ENCODE measurements around the gene MOSPD3. TPM values are rescaled to one million over a fixed set of nuclear protein-coding genes. Genes with fewer than 3 reads are reported as not detected.

MOSPD3 gene
- total RNA-seq, 1 experiment from 2014 or later: 9.7 TPM

GRCh38 chr7:100630066-100630465 lies 17.7 kb downstream of the MOSPD3 start:
- Histone ChIP-seq H3K79me2 (ENCODE audit: low read length) (no peaks in the 10 kb centered on the region), H3K4me2 (ENCODE audit: low read depth, low read length, poor library complexity, severe bottlenecking) (no peak overlapping the region), H3K9ac (ENCODE audit: low read length) (no peak overlapping the region)

GRCh38 chr7:100632951-100633717 lies 20.8 kb downstream of the MOSPD3 start:
- Histone ChIP-seq H3K4me1 (ENCODE audit: low read length) (peaks cover 10% of the 10 kb centered on the region), H3K4me2 (ENCODE audit: low read depth, low read length, poor library complexity, severe bottlenecking) (peak overlapping the region; percentile 63), H3K36me3 (ENCODE audit: insufficient read depth, low read length) (no peaks in the 10 kb centered on the region), H3K27me3 (ENCODE audit: low read length) (no peaks in the 10 kb centered on the region), H2AFZ (ENCODE audit: low read length) (peak overlapping the region; percentile 5; the same call in 1 of the 2 replicates), H3K4me3 (ENCODE audit: low read length) (peak overlapping the region; percentile 67), H3K27ac (ENCODE audit: low read length) (peak overlapping the region; percentile 52), H3K79me2 (ENCODE audit: low read length) (no peaks in the 10 kb centered on the region), H3K9ac (ENCODE audit: low read length) (peak overlapping the region; percentile 86), H3K9me3 (ENCODE audit: low read length) (no peaks in the 10 kb centered on the region), H3K9me2 (replicated peaks; ENCODE audit: insufficient read depth, low read length) (no peaks in the 10 kb centered on the region), H4K20me1 (ENCODE audit: insufficient read depth, low read depth, low read length) (no peaks in the 10 kb centered on the region)
- DNase-seq: peak; percentile 79

More at GRCh38 chr7:100630066-100630465, 17.7 kb downstream of the MOSPD3 start:
- H3K9me3 ChIP-seq (ENCODE audit: low read length): no peaks in the 10 kb centered on the region
- no peak overlapping the region for H2AFZ ChIP-seq (ENCODE audit: low read length)
- H4K20me1 ChIP-seq (ENCODE audit: insufficient read depth, low read depth, low read length): no peaks in the 10 kb centered on the region
- no peak overlapping the region for H3K4me3 ChIP-seq (ENCODE audit: low read length)
- H3K36me3 ChIP-seq (ENCODE audit: insufficient read depth, low read length): no peaks in the 10 kb centered on the region
- no peak for DNase-seq
- H3K4me1 ChIP-seq (ENCODE audit: low read length): peaks cover 23% of the 10 kb centered on the region
- no peaks in the 10 kb centered on the region for H3K27me3 ChIP-seq (ENCODE audit: low read length)
- H3K9me2 ChIP-seq (replicated peaks; ENCODE audit: insufficient read depth, low read length): no peaks in the 10 kb centered on the region
- H3K27ac ChIP-seq (ENCODE audit: low read length): no peak overlapping the region

GRCh38 chr7:100639995-100640516 lies 27.7 kb downstream of the MOSPD3 start:
- Histone ChIP-seq H3K36me3 (ENCODE audit: insufficient read depth, low read length) (no peaks in the 10 kb centered on the region), H3K9me3 (ENCODE audit: low read length) (no peaks in the 10 kb centered on the region), H3K9me2 (replicated peaks; ENCODE audit: insufficient read depth, low read length) (no peaks in the 10 kb centered on the region), H2AFZ (ENCODE audit: low read length) (no peak overlapping the region), H3K4me1 (ENCODE audit: low read length) (peaks cover 12% of the 10 kb centered on the region), H3K27me3 (ENCODE audit: low read length) (no peaks in the 10 kb centered on the region), H3K79me2 (ENCODE audit: low read length) (no peaks in the 10 kb centered on the region), H3K9ac (ENCODE audit: low read length) (no peak overlapping the region), H4K20me1 (ENCODE audit: insufficient read depth, low read depth, low read length) (no peaks in the 10 kb centered on the region), H3K4me2 (ENCODE audit: low read depth, low read length, poor library complexity, severe bottlenecking) (no peak overlapping the region), H3K27ac (ENCODE audit: low read length) (no peak overlapping the region), H3K4me3 (ENCODE audit: low read length) (no peak overlapping the region)
- DNase-seq: no peak

GRCh38 chr7:100640517-100641440 lies 28.4 kb downstream of the MOSPD3 start:
- Histone ChIP-seq H3K9me3 (ENCODE audit: low read length) (no peaks in the 10 kb centered on the region), H3K79me2 (ENCODE audit: low read length) (no peaks in the 10 kb centered on the region), H3K27me3 (ENCODE audit: low read length) (no peaks in the 10 kb centered on the region), H3K4me2 (ENCODE audit: low read depth, low read length, poor library complexity, severe bottlenecking) (no peak overlapping the region), H3K4me1 (ENCODE audit: low read length) (peaks cover 12% of the 10 kb centered on the region), H4K20me1 (ENCODE audit: insufficient read depth, low read depth, low read length) (no peaks in the 10 kb centered on the region), H3K27ac (ENCODE audit: low read length) (no peak overlapping the region), H3K9ac (ENCODE audit: low read length) (no peak overlapping the region), H3K36me3 (ENCODE audit: insufficient read depth, low read length) (no peaks in the 10 kb centered on the region), H3K4me3 (ENCODE audit: low read length) (no peak overlapping the region), H3K9me2 (replicated peaks; ENCODE audit: insufficient read depth, low read length) (no peaks in the 10 kb centered on the region), H2AFZ (ENCODE audit: low read length) (no peak overlapping the region)
- no peak for DNase-seq

GRCh38 chr7:100641463-100641859 lies 29.1 kb downstream of the MOSPD3 start, which contains the start of gene TFR2:
TFR2 (minus strand) TSS chr7:100641552; CDS start chr7:100641509, 43 bp downstream.
- Histone ChIP-seq H3K4me3 (ENCODE audit: low read length) (peak within 1 kb of the TSS; percentile 29; the same call in 1 of the 2 replicates), H2AFZ (ENCODE audit: low read length) (no peak within 1 kb of the TSS), H3K9me2 (replicated peaks; ENCODE audit: insufficient read depth, low read length) (no peaks in the 10 kb centered on the region), H3K36me3 (ENCODE audit: insufficient read depth, low read length) (no peaks in the 10 kb centered on the region), H3K9me3 (ENCODE audit: low read length) (no peaks in the 10 kb centered on the region), H3K9ac (ENCODE audit: low read length) (no peak within 1 kb of the TSS), H4K20me1 (ENCODE audit: insufficient read depth, low read depth, low read length) (no peaks in the 10 kb centered on the region), H3K4me1 (ENCODE audit: low read length) (peaks cover 12% of the 10 kb centered on the region), H3K27me3 (ENCODE audit: low read length) (no peaks in the 10 kb centered on the region), H3K79me2 (ENCODE audit: low read length) (no peaks in the 10 kb centered on the region), H3K27ac (ENCODE audit: low read length) (no peak within 1 kb of the TSS), H3K4me2 (ENCODE audit: low read depth, low read length, poor library complexity, severe bottlenecking) (peak within 1 kb of the TSS; percentile 30)
- DNase-seq: no peak

GRCh38 chr7:100641860-100642533 lies 29.7 kb downstream of the MOSPD3 start:
- Histone ChIP-seq H2AFZ (ENCODE audit: low read length) (no peak overlapping the region), H3K4me3 (ENCODE audit: low read length) (peak overlapping the region; percentile 29; the same call in 1 of the 2 replicates), H3K27me3 (ENCODE audit: low read length) (no peaks in the 10 kb centered on the region), H3K4me2 (ENCODE audit: low read depth, low read length, poor library complexity, severe bottlenecking) (peak overlapping the region; percentile 30), H3K36me3 (ENCODE audit: insufficient read depth, low read length) (no peaks in the 10 kb centered on the region), H4K20me1 (ENCODE audit: insufficient read depth, low read depth, low read length) (no peaks in the 10 kb centered on the region), H3K9ac (ENCODE audit: low read length) (no peak overlapping the region), H3K9me2 (replicated peaks; ENCODE audit: insufficient read depth, low read length) (no peaks in the 10 kb centered on the region), H3K79me2 (ENCODE audit: low read length) (no peaks in the 10 kb centered on the region), H3K9me3 (ENCODE audit: low read length) (no peaks in the 10 kb centered on the region), H3K4me1 (ENCODE audit: low read length) (peaks cover 12% of the 10 kb centered on the region), H3K27ac (ENCODE audit: low read length) (no peak overlapping the region)
- DNase-seq: no peak

- Histone ChIP-seq H4K20me1 (ENCODE audit: insufficient read depth, low read depth, low read length) (no peaks in the 10 kb centered on the region), H3K9me3 (ENCODE audit: low read length) (no peaks in the 10 kb centered on the region), H3K4me3 (ENCODE audit: low read length) (peak overlapping the region; percentile 29; the same call in 1 of the 2 replicates), H3K4me2 (ENCODE audit: low read depth, low read length, poor library complexity, severe bottlenecking) (peak overlapping the region; percentile 30), H3K27me3 (ENCODE audit: low read length) (no peaks in the 10 kb centered on the region), H3K9me2 (replicated peaks; ENCODE audit: insufficient read depth, low read length) (no peaks in the 10 kb centered on the region), H3K9ac (ENCODE audit: low read length) (no peak overlapping the region), H3K27ac (ENCODE audit: low read length) (no peak overlapping the region), H3K36me3 (ENCODE audit: insufficient read depth, low read length) (no peaks in the 10 kb centered on the region), H2AFZ (ENCODE audit: low read length) (no peak overlapping the region), H3K4me1 (ENCODE audit: low read length) (peaks cover 12% of the 10 kb centered on the region), H3K79me2 (ENCODE audit: low read length) (no peaks in the 10 kb centered on the region)
- DNase-seq: peak; percentile 93
Observed at GRCh38 chr7:100642534-100642907, 30.2 kb downstream of the MOSPD3 start.
